Stomach (tissue), 4 donors: ENCODE measurements around the gene HADH.
"Not testable (repeated sequence)": the region's sequence is repeated elsewhere in the genome, so short reads cannot be mapped to it uniquely, and the experiment has no call there.

Source experiments
- EP300 ChIP-seq: sonication (generic); formaldehyde crosslinking; IDR thresholded peaks from one replicate; pipeline ENCODE4 v1.6.1; 2017; ENCODE audit warnings: antibody characterized with exemption
- POLR2A ChIP-seq, 4 donors: fragments of 450-650 bp; IDR thresholded peaks; one replicate each; pipeline ENCODE4 v1.6.1; 2016; ENCODE audit warnings: antibody characterized with exemption in 4 of 4, control low read depth in 2 of 4, mild to moderate bottlenecking in 1 of 4, moderate library complexity in 1 of 4
- POLR2AphosphoS5 ChIP-seq, 3 donors: sonication (generic); formaldehyde crosslinking; IDR thresholded peaks; one replicate each; pipeline ENCODE4 v1.6.1; 2016; ENCODE audit warnings: antibody characterized with exemption in 3 of 3
- TF ChIP-seq, protein P1 (sequence below), 7 experiments: fragments of 450-650 bp in 4 of 7; fragments of 200-600 bp in 3 of 7; sonication (generic) in 3 of 7; IDR thresholded peaks; one replicate each; pipeline ENCODE4 v1.5.1; 2016 to 2019; ENCODE audit warnings: antibody characterized with exemption in 7 of 7, control low read depth in 2 of 7, mild to moderate bottlenecking in 1 of 7

- TF ChIP-seq, protein P1, sequence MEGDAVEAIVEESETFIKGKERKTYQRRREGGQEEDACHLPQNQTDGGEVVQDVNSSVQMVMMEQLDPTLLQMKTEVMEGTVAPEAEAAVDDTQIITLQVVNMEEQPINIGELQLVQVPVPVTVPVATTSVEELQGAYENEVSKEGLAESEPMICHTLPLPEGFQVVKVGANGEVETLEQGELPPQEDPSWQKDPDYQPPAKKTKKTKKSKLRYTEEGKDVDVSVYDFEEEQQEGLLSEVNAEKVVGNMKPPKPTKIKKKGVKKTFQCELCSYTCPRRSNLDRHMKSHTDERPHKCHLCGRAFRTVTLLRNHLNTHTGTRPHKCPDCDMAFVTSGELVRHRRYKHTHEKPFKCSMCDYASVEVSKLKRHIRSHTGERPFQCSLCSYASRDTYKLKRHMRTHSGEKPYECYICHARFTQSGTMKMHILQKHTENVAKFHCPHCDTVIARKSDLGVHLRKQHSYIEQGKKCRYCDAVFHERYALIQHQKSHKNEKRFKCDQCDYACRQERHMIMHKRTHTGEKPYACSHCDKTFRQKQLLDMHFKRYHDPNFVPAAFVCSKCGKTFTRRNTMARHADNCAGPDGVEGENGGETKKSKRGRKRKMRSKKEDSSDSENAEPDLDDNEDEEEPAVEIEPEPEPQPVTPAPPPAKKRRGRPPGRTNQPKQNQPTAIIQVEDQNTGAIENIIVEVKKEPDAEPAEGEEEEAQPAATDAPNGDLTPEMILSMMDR (IDR thresholded peaks at IDR 0.05) = not testable (repeated sequence)
- not testable (repeated sequence) for TF ChIP-seq EP300; POLR2A (IDR thresholded peaks at IDR 0.05); POLR2AphosphoS5 (IDR thresholded peaks at IDR 0.05)
Observed at GRCh38 chr4:107967519-107967918, 22.2 kb upstream of the HADH start.
